Adrenal gland (tissue), 5 donors: ENCODE measurements around the gene CEMIP2.

ENCODE experiments used
- CTCF ChIP-seq, 6 experiments: fragments of 450-650 bp in 4 of 6; fragments of 200-600 bp in 2 of 6; sonication (generic) in 1 of 6; IDR thresholded peaks; 1 replicate in 5 of 6; 2 replicates in 1 of 6; pipeline versions ENCODE4 v1.5.1 to v1.8.0; 2016 to 2021; ENCODE audit warnings: antibody characterized with exemption in 6 of 6, mild to moderate bottlenecking in 2 of 6, moderate library complexity in 1 of 6
- POLR2A ChIP-seq, 2 donors: fragments of 450-650 bp; IDR thresholded peaks; one replicate each; pipeline ENCODE4 v1.6.1; 2017; ENCODE audit warnings: antibody characterized with exemption in 2 of 2, mild to moderate bottlenecking in 2 of 2, moderate library complexity in 1 of 2
- donor health status: DM: no; HTN: no; CAD: no.

GRCh38 chr9:71744754-71745521 lies 23.4 kb downstream of the CEMIP2 start:
- TF ChIP-seq CTCF (IDR thresholded peaks at IDR 0.05): no peak
- TF ChIP-seq POLR2A (IDR thresholded peaks at IDR 0.05): no peak
